WTC11 (cell line): Measurements from ENCODE around the gene CD1D.

Source experiments
- CREB1 ChIP-seq: sonication (generic); formaldehyde crosslinking; IDR thresholded peaks from 2 replicates; pipeline ENCODE4 v1.8.0; 2023; ENCODE audit warnings: mild to moderate bottlenecking, missing genetic modification reagents
- CTCF ChIP-seq: fragments of 200-600 bp; IDR thresholded peaks from 2 replicates; pipeline ENCODE4 v1.8.0; 2022; ENCODE audit warnings: antibody characterized with exemption
- ERG ChIP-seq: fragments of 250-450 bp; sonication (Bioruptor Pico); IDR thresholded peaks from 2 replicates; pipeline ENCODE4 v1.8.0; 2021; ENCODE audit warnings: mild to moderate bottlenecking
- ESRRA ChIP-seq: sonication (generic); formaldehyde crosslinking; IDR thresholded peaks from 2 replicates; pipeline ENCODE4 v1.8.1; 2022; ENCODE audit warnings: mild to moderate bottlenecking, missing genetic modification reagents, borderline replicate concordance
- SP1 ChIP-seq: sonication (generic); formaldehyde crosslinking; conservative IDR thresholded peaks from 2 replicates; pipeline ENCODE4 v1.8.1; 2022; ENCODE audit warnings: missing genetic modification reagents
- TEAD4 ChIP-seq: sonication (generic); formaldehyde crosslinking; IDR thresholded peaks from 2 replicates; pipeline ENCODE4 v1.8.0; 2022; ENCODE audit warnings: mild to moderate bottlenecking, missing genetic modification reagents
- USF2 ChIP-seq: sonication (generic); formaldehyde crosslinking; IDR thresholded peaks from 2 replicates; pipeline ENCODE4 v1.8.1; 2023; ENCODE audit warnings: mild to moderate bottlenecking, missing genetic modification reagents, moderate library complexity
- ZBTB21 ChIP-seq: sonication (generic); formaldehyde crosslinking; IDR thresholded peaks from 2 replicates; pipeline ENCODE4 v1.8.1; 2023; ENCODE audit warnings: mild to moderate bottlenecking, missing genetic modification reagents, borderline replicate concordance
- ZNF232 ChIP-seq: sonication (generic); formaldehyde crosslinking; IDR thresholded peaks from 2 replicates; pipeline ENCODE4 v1.8.0; 2022; ENCODE audit warnings: mild to moderate bottlenecking, missing genetic modification reagents
- ZNF512 ChIP-seq: sonication (generic); formaldehyde crosslinking; IDR thresholded peaks from 2 replicates; pipeline ENCODE4 v1.8.1; 2022; ENCODE audit warnings: missing genetic modification reagents, borderline replicate concordance

GRCh38 chr1:158199849-158200248 is 19.2 kb downstream of the CD1D start:
- TF ChIP-seq ZNF232 (CRISPR knock-in tag): no peak
- TF ChIP-seq CTCF: no peak
- no peak for TF ChIP-seq USF2 (CRISPR knock-in tag)
- no peak for TF ChIP-seq CREB1
- TF ChIP-seq ZNF512 (CRISPR knock-in tag): no peak
- TF ChIP-seq ZBTB21 (CRISPR knock-in tag): no peak
- no peak for TF ChIP-seq ERG (CRISPR knock-in tag)
- TF ChIP-seq ESRRA (CRISPR knock-in tag): no peak
- no peak for TF ChIP-seq SP1
- no peak for TF ChIP-seq TEAD4 (CRISPR knock-in tag)
